KG1 (cell line): ENCODE measurements around the gene TPM3.
"Not testable (repeated sequence)": the region's sequence is repeated elsewhere in the genome, so short reads cannot be mapped to it uniquely, and the experiment has no call there.

Experiments
- DNase-seq: peaks from one replicate; lab custom pipeline; 2025; lab: John Stamatoyannopoulos, UW

Gene TPM3

GRCh38 chr1:154191990-154192461, at the start of gene TPM3:
TPM3 (minus strand) TSS chr1:154192100; CDS start chr1:154192018, 82 bp downstream.
- DNase-seq: no peak

- DNase-seq: no peak
These were observed 48.5 kb upstream of the TPM3 start for GRCh38 chr1:154240294-154240833.

GRCh38 chr1:154239491-154239890, 47.6 kb upstream of the TPM3 start:
- no peak for DNase-seq

- no peak for DNase-seq
These were observed 46.1 kb upstream of the TPM3 start for GRCh38 chr1:154237880-154238506.

- DNase-seq: no peak
These were observed 45.5 kb upstream of the TPM3 start for GRCh38 chr1:154237435-154237834.

- DNase-seq: no peak
These were observed 45.0 kb upstream of the TPM3 start for GRCh38 chr1:154236855-154237254.

- not testable (repeated sequence) for DNase-seq
These were observed 41.2 kb upstream of the TPM3 start for GRCh38 chr1:154233127-154233526.

- not testable (repeated sequence) for DNase-seq
These were observed 39.2 kb upstream of the TPM3 start for GRCh38 chr1:154231112-154231511.

GRCh38 chr1:154225370-154225769, 33.5 kb upstream of the TPM3 start:
- no peak for DNase-seq

GRCh38 chr1:154223621-154224020, 31.7 kb upstream of the TPM3 start:
- DNase-seq: no peak

GRCh38 chr1:154222918-154223317, 31.0 kb upstream of the TPM3 start:
- DNase-seq: no peak

- no peak for DNase-seq
These were observed 30.6 kb upstream of the TPM3 start for GRCh38 chr1:154222518-154222917.

- peak; percentile 37 for DNase-seq
These were observed 29.5 kb upstream of the TPM3 start for GRCh38 chr1:154221278-154222001.

- no peak for DNase-seq
These were observed 29.0 kb upstream of the TPM3 start for GRCh38 chr1:154220970-154221277.

GRCh38 chr1:154220071-154220969, 28.4 kb upstream of the TPM3 start, which contains the start of gene UBAP2L:
UBAP2L (plus strand) TSS chr1:154220955; CDS start chr1:154225124, 4,169 bp downstream.
- peak; percentile 97 for DNase-seq

- DNase-seq: no peak
These were observed 27.6 kb upstream of the TPM3 start for GRCh38 chr1:154219541-154219940.

GRCh38 chr1:154218545-154218944, 26.6 kb upstream of the TPM3 start:
- no peak for DNase-seq

GRCh38 chr1:154213274-154213673, 21.4 kb upstream of the TPM3 start:
- DNase-seq: no peak

GRCh38 chr1:154212083-154212482, 20.2 kb upstream of the TPM3 start:
- DNase-seq: no peak

GRCh38 chr1:154208677-154209388, 16.9 kb upstream of the TPM3 start:
- DNase-seq: no peak

- DNase-seq: no peak
These were observed 15.4 kb upstream of the TPM3 start for GRCh38 chr1:154207262-154207661.

GRCh38 chr1:154206196-154206595, 14.3 kb upstream of the TPM3 start, which contains the start of gene CFAP141:
CFAP141 (minus strand) TSS chr1:154206333; CDS start chr1:154206307, 26 bp downstream.
- no peak for DNase-seq
